ENCODE measurements around the gene GPX6. TPM values are rescaled to one million over a fixed set of nuclear protein-coding genes. Genes with fewer than 3 reads are reported as not detected.
"Not testable (repeated sequence)": the region's sequence is repeated elsewhere in the genome, so short reads cannot be mapped to it uniquely, and the experiment has no call there.

The GPX6 gene
- total RNA-seq, 4 donors from 2014 or later = not detected

GRCh38 chr6:28553384-28553985 lies 37.9 kb upstream of the GPX6 start:
- H3K4me3 ChIP-seq (ENCODE audit: low read depth, poor library complexity, severe bottlenecking) = no peak overlapping the region
- no peak for TF ChIP-seq POLR2A (IDR thresholded peaks at IDR 0.05)
- TF ChIP-seq, protein P1, sequence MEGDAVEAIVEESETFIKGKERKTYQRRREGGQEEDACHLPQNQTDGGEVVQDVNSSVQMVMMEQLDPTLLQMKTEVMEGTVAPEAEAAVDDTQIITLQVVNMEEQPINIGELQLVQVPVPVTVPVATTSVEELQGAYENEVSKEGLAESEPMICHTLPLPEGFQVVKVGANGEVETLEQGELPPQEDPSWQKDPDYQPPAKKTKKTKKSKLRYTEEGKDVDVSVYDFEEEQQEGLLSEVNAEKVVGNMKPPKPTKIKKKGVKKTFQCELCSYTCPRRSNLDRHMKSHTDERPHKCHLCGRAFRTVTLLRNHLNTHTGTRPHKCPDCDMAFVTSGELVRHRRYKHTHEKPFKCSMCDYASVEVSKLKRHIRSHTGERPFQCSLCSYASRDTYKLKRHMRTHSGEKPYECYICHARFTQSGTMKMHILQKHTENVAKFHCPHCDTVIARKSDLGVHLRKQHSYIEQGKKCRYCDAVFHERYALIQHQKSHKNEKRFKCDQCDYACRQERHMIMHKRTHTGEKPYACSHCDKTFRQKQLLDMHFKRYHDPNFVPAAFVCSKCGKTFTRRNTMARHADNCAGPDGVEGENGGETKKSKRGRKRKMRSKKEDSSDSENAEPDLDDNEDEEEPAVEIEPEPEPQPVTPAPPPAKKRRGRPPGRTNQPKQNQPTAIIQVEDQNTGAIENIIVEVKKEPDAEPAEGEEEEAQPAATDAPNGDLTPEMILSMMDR (IDR thresholded peaks at IDR 0.05) = no peak
- no peak for DNase-seq (ENCODE audit: low spot score in 2 of 2)
- WGBS, 2 donors = 33 to 36% methylated on average over 8 of the region's 8 CpGs
- intact Hi-C loops (cut with DNase I; ENCODE audit: low total_unique reads) = no loop called here

- 63 to 64% methylated on average over 4 of the region's 4 CpGs for WGBS, 2 donors
- DNase-seq (ENCODE audit: low spot score in 2 of 2) = no peak
Measured at GRCh38 chr6:28551891-28552666, 36.5 kb upstream of the GPX6 start.

GRCh38 chr6:28547003-28547402 lies 31.4 kb upstream of the GPX6 start:
- WGBS, 2 donors = 84 to 86% methylated on average over 3 of the region's 3 CpGs
- H3K4me3 ChIP-seq (ENCODE audit: low read depth, poor library complexity, severe bottlenecking); intact Hi-C loops (cut with DNase I; ENCODE audit: low total_unique reads); DNase-seq (ENCODE audit: low spot score in 2 of 2): not testable (repeated sequence)

More at GRCh38 chr6:28551891-28552666, 36.5 kb upstream of the GPX6 start:
- TF ChIP-seq, protein P1 (IDR thresholded peaks at IDR 0.05) = no peak
- no peak for TF ChIP-seq POLR2A (IDR thresholded peaks at IDR 0.05)
- intact Hi-C loops (cut with DNase I; ENCODE audit: low total_unique reads) = no loop called here
- H3K4me3 ChIP-seq (ENCODE audit: low read depth, poor library complexity, severe bottlenecking) = no peak overlapping the region

DNA sequence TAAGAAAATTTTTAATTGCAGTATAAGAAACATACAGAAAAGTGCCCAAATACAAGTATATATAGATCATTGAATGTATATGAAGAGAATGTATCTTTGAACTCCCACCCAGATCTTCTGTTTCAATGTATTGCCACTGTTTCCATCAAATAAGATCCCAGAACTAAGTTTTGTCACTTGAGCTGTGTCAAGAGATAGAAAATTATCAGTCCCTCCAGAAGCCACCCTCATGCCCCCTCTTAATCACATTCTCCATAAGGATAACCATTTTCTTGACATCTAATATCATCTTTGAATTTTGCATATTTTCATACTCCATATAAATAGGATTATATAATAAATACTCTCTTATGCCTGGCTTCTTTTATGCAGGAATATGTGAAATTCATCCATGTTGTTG lies 30.4 kb upstream of the GPX6 start:
- H3K4me3 ChIP-seq (ENCODE audit: low read depth, poor library complexity, severe bottlenecking) = no peak overlapping the region
- TF ChIP-seq, protein P1 (IDR thresholded peaks at IDR 0.05) = no peak
- TF ChIP-seq POLR2A (IDR thresholded peaks at IDR 0.05) = no peak
- DNase-seq (ENCODE audit: low spot score in 2 of 2) = no peak

GRCh38 chr6:28543651-28544610 lies 28.3 kb upstream of the GPX6 start:
- intact Hi-C loops (cut with DNase I; ENCODE audit: low total_unique reads) = no loop called here

More for the DNA sequence above, 30.4 kb upstream of the GPX6 start:
- intact Hi-C loops (cut with DNase I; ENCODE audit: low total_unique reads) = no loop called here

More at GRCh38 chr6:28543651-28544610, 28.3 kb upstream of the GPX6 start:
- WGBS, 2 donors = 9 to 14% methylated on average over 28 to 31 of the region's 31 CpGs
- DNase-seq (ENCODE audit: low spot score in 2 of 2) = no peak
- TF ChIP-seq, protein P1 (IDR thresholded peaks at IDR 0.05) = no peak
- no peak for TF ChIP-seq POLR2A (IDR thresholded peaks at IDR 0.05)
- H3K4me3 ChIP-seq (ENCODE audit: low read depth, poor library complexity, severe bottlenecking) = no peak overlapping the region
